ENCODE measurements around the gene DUSP7. TPM values are rescaled to one million over a fixed set of nuclear protein-coding genes. Genes with fewer than 3 reads are reported as not detected.

Gene DUSP7
- total RNA-seq, 6 donors from 2014 or later: 24.1 to 49.1 (median 35.3) TPM

DNA sequence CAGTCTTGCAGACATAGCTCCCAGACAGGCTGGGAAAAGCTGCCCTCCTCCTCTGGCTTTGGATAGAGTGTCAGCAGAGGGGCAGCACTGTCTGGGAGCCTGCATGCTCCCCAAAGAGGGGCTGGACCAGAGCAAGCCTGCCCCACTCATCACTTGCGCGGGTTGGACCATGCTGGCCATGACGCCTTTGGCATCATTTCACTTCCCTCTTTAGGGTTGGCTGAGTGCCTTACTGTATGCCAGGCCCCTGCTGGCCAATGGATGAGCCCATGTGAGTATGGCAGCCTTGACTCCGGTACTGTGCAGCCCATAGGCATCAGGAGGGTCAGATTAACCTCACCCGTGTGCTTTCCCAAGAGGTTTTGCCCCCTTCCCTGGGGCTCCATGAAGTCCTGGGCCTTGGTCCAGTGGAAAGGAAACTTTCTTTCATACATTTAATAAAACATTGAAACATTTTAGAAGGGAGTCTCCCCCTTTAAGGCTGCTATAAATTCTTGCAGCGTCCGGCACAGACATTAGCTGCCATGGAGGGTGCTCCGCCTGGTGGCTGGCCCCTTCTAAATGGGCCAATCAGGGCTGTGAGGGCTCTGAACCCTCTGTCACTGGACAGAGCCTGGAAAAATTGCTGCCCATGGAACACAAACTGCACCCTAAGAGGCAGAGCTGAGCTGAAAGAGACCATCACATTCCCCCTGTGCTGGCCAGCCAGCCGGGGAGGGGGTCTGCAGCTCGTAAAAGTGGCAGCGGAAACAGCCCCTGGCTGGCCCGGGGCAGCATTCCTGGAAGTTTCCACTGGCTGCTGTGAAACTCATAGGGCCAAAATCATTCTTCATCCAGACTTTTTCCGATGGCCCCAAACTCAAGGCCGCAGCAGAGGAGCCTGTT, 20.8 kb upstream of the DUSP7 start:
- H3K27me3 ChIP-seq: no peaks in the 10 kb centered on the region
- H3K4me1 ChIP-seq: peaks cover 8 to 22% (median 10%) of the 10 kb centered on the region in 4 donors
- ATAC-seq (ENCODE audit: low FRiP score in 2 of 2) (peak; percentile 13 to 42), DNase-seq (no peak)
- TF ChIP-seq CTCF (IDR thresholded peaks at IDR 0.05) (no peak), POLR2A (IDR thresholded peaks at IDR 0.05) (peak in 1 of 4 donors; percentile 7), EP300 (IDR thresholded peaks at IDR 0.05) (no peak), POLR2AphosphoS5 (IDR thresholded peaks at IDR 0.05) (no peak)
- whole genome bisulfite sequencing, 2 donors: 66 to 79% methylated on average over 9 to 14 of the region's 14 CpGs
- no peak overlapping the region for H3K4me3 ChIP-seq
- H3K36me3 ChIP-seq: no peaks in the 10 kb centered on the region
- peak overlapping the region; percentile 47 to 70 (median 67) for H3K27ac ChIP-seq
- no peaks in the 10 kb centered on the region for H3K9me3 ChIP-seq

DNA sequence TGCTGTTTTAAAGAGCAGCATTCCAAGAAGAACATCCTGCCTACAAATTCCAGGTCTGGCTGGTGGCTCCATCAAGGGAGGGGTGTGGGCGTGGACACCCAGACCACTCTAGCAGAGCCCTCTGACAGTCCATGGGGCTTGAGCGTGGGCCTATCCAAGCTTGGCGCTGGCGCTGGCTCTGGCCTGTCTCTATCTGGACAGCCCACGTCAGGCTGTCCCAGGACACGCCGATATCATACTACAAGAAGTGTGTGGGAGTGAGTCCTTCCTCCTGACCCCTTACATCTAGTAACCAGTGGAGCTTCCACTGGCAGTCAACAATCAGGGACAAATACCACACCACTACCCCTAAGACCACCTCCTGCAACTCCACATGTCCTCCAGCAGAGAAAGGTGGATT, 17.1 kb upstream of the DUSP7 start:
- ATAC-seq (ENCODE audit: low FRiP score in 2 of 2): no peak
- Histone ChIP-seq H3K9me3 (no peaks in the 10 kb centered on the region), H3K4me3 (no peak overlapping the region), H3K27ac (no peak overlapping the region), H3K4me1 (peaks cover 26 to 44% (median 32%) of the 10 kb centered on the region in 4 donors), H3K36me3 (no peaks in the 10 kb centered on the region), H3K27me3 (no peaks in the 10 kb centered on the region)
- TF ChIP-seq POLR2AphosphoS5 (IDR thresholded peaks at IDR 0.05) (no peak), EP300 (IDR thresholded peaks at IDR 0.05) (no peak), POLR2A (IDR thresholded peaks at IDR 0.05) (no peak), CTCF (IDR thresholded peaks at IDR 0.05) (no peak)
- WGBS, 2 donors: 90 to 91% methylated on average over 7 of the region's 7 CpGs
- DNase-seq: no peak

DNA sequence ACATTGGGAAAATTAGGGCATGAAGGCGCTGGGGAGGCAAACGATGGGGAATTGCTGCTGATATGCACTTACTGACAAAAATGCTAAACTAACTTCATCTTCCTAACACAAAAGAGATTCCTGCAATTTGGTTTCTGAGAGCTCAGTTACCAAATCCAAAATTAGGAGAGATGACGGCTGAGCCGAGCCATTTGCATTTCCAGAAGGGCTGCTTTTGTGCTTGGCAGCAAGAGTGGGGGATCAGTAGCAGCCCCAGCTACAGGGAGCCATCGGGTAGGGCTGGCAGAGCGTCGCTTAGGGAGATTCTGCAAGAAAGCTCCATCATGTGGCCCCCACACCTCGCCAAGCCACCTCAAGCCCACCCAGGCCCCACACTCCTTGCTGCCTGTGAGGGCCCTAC, 16.1 kb upstream of the DUSP7 start:
- WGBS, 2 donors: 91 to 96% methylated on average over 8 of the region's 8 CpGs
- ATAC-seq (ENCODE audit: low FRiP score in 2 of 2) (no peak), DNase-seq (no peak)
- Histone ChIP-seq H3K9me3 (no peaks in the 10 kb centered on the region), H3K4me1 (peaks cover 23 to 41% (median 25%) of the 10 kb centered on the region in 4 donors), H3K4me3 (no peak overlapping the region), H3K27ac (peak overlapping the region in 2 of 4 donors; percentile 83 to 85), H3K27me3 (no peaks in the 10 kb centered on the region), H3K36me3 (no peaks in the 10 kb centered on the region)
- TF ChIP-seq EP300 (IDR thresholded peaks at IDR 0.05) (no peak), POLR2A (IDR thresholded peaks at IDR 0.05) (no peak), POLR2AphosphoS5 (IDR thresholded peaks at IDR 0.05) (no peak), CTCF (IDR thresholded peaks at IDR 0.05) (no peak)

GRCh38 chr3:52072020-52072419, 15.6 kb upstream of the DUSP7 start:
- H3K36me3 ChIP-seq: no peaks in the 10 kb centered on the region
- H3K4me3 ChIP-seq: no peak overlapping the region
- H3K27ac ChIP-seq: peak overlapping the region; percentile 66 to 85 (median 82)
- no peaks in the 10 kb centered on the region for H3K27me3 ChIP-seq
- DNase-seq (peak in 1 of 2 donors; percentile 91), ATAC-seq (ENCODE audit: low FRiP score in 2 of 2) (peak in 1 of 2 donors; percentile 44)
- peaks cover 19 to 36% (median 22%) of the 10 kb centered on the region in 4 donors for H3K4me1 ChIP-seq
- TF ChIP-seq CTCF (IDR thresholded peaks at IDR 0.05) (no peak), POLR2A (IDR thresholded peaks at IDR 0.05) (no peak), EP300 (IDR thresholded peaks at IDR 0.05) (peak in 1 of 4 donors; percentile 37), POLR2AphosphoS5 (IDR thresholded peaks at IDR 0.05) (peak in 1 of 2 donors; percentile 20)
- WGBS, 2 donors: 75 to 100% methylated on average over 2 of the region's 5 CpGs
- H3K9me3 ChIP-seq: no peaks in the 10 kb centered on the region
